Measurements from ENCODE around the gene SLC39A1. TPM values are rescaled to one million over a fixed set of nuclear protein-coding genes. Genes with fewer than 3 reads are reported as not detected.

SLC39A1 gene
- total RNA-seq, 4 donors from 2014 or later: 19.9 to 80.0 (median 47.1) TPM

DNA sequence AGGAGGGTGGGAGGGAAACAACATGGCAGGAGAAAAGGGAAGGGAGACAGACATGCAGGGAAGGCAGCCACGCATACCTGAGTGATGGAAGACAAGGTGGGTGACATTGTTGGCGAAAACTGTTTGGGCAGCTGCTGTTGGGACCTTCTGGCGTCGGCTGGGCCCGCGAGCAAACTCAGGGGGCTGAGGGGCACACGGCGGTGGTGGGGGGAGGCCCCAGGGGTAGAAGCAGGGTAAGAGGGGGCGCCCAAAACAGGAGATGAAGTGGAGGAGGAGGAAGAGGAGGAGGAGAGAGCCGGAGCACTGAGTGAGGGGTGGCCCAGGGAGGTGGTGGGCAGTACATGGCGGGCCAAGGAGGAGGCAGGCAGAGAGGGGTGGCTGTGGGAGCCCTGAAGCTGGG, 12.2 kb downstream of the SLC39A1 start:
- intact Hi-C loops (cut with DNase I; ENCODE audit: low total_unique reads): no loop called here
- Histone ChIP-seq H3K9me3 (no peaks in the 10 kb centered on the region), H3K27ac (no peak overlapping the region), H3K4me3 (no peak overlapping the region), H3K27me3 (no peaks in the 10 kb centered on the region), H3K36me3 (peaks cover 0 to 49% (median 22%) of the 10 kb centered on the region in 4 donors), H3K4me1 (peaks cover 0 to 12% (median 10%) of the 10 kb centered on the region in 4 donors)
- in situ Hi-C loops (cut with MboI; ENCODE audit: low pct_ligation_motif_present in 1 of 4, low pct_unique_long_range_greater_than_20kb in 1 of 4, low sequenced_read_pairs in 3 of 4): loop anchor here in 1 of 4 donors (25.0 kb wide), 1 partner anchor 289 kb away; the partner anchor contains the start of genes ILF2 and SNAPIN
- no peak for TF ChIP-seq EP300 (IDR thresholded peaks at IDR 0.05; ENCODE audit: low read depth)
- no peak for TF ChIP-seq POLR2AphosphoS5 (IDR thresholded peaks at IDR 0.05)
- TF ChIP-seq, protein P1, sequence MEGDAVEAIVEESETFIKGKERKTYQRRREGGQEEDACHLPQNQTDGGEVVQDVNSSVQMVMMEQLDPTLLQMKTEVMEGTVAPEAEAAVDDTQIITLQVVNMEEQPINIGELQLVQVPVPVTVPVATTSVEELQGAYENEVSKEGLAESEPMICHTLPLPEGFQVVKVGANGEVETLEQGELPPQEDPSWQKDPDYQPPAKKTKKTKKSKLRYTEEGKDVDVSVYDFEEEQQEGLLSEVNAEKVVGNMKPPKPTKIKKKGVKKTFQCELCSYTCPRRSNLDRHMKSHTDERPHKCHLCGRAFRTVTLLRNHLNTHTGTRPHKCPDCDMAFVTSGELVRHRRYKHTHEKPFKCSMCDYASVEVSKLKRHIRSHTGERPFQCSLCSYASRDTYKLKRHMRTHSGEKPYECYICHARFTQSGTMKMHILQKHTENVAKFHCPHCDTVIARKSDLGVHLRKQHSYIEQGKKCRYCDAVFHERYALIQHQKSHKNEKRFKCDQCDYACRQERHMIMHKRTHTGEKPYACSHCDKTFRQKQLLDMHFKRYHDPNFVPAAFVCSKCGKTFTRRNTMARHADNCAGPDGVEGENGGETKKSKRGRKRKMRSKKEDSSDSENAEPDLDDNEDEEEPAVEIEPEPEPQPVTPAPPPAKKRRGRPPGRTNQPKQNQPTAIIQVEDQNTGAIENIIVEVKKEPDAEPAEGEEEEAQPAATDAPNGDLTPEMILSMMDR (IDR thresholded peaks at IDR 0.05): no peak
- no peak for TF ChIP-seq POLR2A (IDR thresholded peaks at IDR 0.05)
- WGBS, 2 donors (ENCODE audit: low coverage in 1 of 2): 91 to 94% methylated on average over 10 to 11 of the region's 11 CpGs
- no peak for DNase-seq

DNA sequence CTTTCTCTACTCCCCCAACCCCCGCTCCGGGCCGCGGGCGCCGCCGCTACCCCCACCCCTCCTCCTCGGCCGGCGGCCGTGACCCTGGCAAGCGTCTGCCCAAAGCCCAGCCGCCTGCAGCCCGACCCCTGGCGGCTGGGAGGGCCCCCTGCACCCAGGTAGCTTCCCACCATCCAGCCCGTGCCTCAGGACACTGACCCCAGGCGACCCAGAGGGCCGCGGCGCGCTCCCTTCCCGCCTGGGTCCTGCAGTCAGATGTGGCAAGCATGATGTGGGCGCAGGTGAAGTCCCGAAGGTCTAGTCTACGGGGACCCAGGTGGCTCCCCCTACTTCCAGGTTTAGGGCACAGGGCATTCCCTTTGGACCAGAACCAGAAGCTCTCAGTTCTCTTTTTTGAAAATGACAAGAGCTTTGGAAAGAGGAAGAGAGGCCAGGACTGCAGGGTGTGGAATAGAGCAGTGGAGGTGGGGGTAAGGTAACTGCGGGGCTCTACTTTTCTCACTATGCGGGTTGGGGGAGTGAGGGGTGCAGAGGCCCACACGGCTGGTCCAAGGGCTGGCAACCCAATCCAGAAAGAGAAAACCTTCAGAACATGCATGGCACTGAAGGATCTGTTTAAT, 16.6 kb downstream of the SLC39A1 start, which contains the start of gene DENND4B:
Gene DENND4B, minus strand, starts transcription at position 97 of the 620 bp plus-strand sequence. CDS start 2,344 bp downstream, outside the sequence.
- 33 to 56% methylated on average over 3 to 4 of the region's 28 CpGs for WGBS, 2 donors (ENCODE audit: low coverage in 1 of 2)

DNA sequence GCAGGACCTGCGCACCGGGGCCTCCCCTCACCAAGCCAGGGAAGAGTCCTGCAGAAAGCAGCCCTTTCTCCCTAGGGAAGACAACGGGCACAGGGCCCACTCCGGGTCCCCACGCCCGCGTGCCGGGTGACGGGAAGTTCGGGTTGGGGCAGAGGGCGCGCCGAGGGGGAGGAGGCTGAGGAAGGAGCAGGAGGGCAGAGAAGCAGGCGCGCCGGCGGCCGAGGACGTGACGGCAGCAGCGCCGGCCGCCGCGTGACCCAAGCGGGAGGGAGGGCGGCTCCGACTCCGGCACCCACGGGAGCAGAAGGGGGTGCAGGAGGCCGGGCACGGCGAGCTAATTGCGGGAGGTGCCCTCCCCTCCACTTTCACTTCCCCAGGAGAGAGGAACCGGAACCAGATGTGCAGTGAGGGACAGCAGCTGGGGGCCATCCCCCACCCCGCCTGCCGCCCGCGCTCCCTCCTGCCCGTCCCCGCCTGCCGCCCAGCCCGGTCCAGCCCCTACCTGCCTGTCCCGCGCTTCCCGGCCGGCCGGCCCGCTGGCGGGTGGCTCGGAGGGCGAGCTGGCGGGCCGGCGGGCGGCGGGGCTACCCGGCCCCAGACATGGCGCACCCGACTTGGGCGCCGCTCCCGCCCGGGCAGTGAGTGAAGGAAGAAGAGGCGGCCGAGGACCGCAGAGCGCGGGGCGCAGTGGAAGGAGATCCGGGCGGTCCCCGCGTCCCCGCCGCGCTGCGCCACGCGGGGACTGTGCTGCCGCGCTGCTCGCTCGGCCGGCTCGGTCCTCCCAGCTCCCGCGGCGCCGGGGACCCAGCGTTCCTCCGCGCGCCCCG, 17.3 kb downstream of the SLC39A1 start:
- WGBS, 2 donors (ENCODE audit: low coverage in 1 of 2): 1% methylated on average over 24 of the region's 95 CpGs; no CpG with 5 or more reads in 1 of the 2 donors
- in situ Hi-C loops (cut with MboI; ENCODE audit: low pct_ligation_motif_present in 1 of 4, low pct_unique_long_range_greater_than_20kb in 1 of 4, low sequenced_read_pairs in 3 of 4): loop anchor here in 2 of 4 donors (25.0 kb wide), 1 partner anchor 134 kb away; no protein-coding TSS in a partner anchor
- Histone ChIP-seq H3K36me3 (peaks cover 0 to 31% (median 14%) of the 10 kb centered on the region in 4 donors), H3K4me3 (peak overlapping the region; percentile 79 to 97 (median 92)), H3K9me3 (no peaks in the 10 kb centered on the region), H3K4me1 (peaks cover 0 to 15% (median 11%) of the 10 kb centered on the region in 4 donors), H3K27ac (peak overlapping the region; percentile 97 to 99 (median 99)), H3K27me3 (no peaks in the 10 kb centered on the region)
- intact Hi-C loops (cut with DNase I; ENCODE audit: low total_unique reads): no loop called here
- DNase-seq: peak; percentile 90
- TF ChIP-seq POLR2AphosphoS5 (IDR thresholded peaks at IDR 0.05) (peak; percentile 80 to 87 (median 83)), POLR2A (IDR thresholded peaks at IDR 0.05) (peak; percentile 66), EP300 (IDR thresholded peaks at IDR 0.05; ENCODE audit: low read depth) (peak; percentile 55)
- TF ChIP-seq, protein P1 (IDR thresholded peaks at IDR 0.05): no peak

More for the DNA sequence above, 16.6 kb downstream of the SLC39A1 start, which contains the start of gene DENND4B:
- no peaks in the 10 kb centered on the region for H3K9me3 ChIP-seq
- intact Hi-C loops (cut with DNase I; ENCODE audit: low total_unique reads) (no loop called here), in situ Hi-C loops (cut with MboI; ENCODE audit: low pct_ligation_motif_present in 1 of 4, low pct_unique_long_range_greater_than_20kb in 1 of 4, low sequenced_read_pairs in 3 of 4) (loop anchor here in 2 of 4 donors (25.0 kb wide), 1 partner anchor 134 kb away; no protein-coding TSS in a partner anchor)
- H3K27me3 ChIP-seq: no peaks in the 10 kb centered on the region
- H3K27ac ChIP-seq: peak within 1 kb of the TSS; percentile 97 to 99 (median 99)
- H3K4me3 ChIP-seq: peak within 1 kb of the TSS; percentile 79 to 97 (median 92)
- peak; percentile 86 for DNase-seq
- H3K36me3 ChIP-seq: peaks cover 0 to 38% (median 17%) of the 10 kb centered on the region in 4 donors
- TF ChIP-seq, protein P1 (IDR thresholded peaks at IDR 0.05): peak; percentile 90 to 98 (median 95)
- TF ChIP-seq EP300 (IDR thresholded peaks at IDR 0.05; ENCODE audit: low read depth): no peak
- TF ChIP-seq POLR2AphosphoS5 (IDR thresholded peaks at IDR 0.05): peak; percentile 23 to 74 (median 51)
- no peak for TF ChIP-seq POLR2A (IDR thresholded peaks at IDR 0.05)
- H3K4me1 ChIP-seq: peaks cover 0 to 15% (median 11%) of the 10 kb centered on the region in 4 donors

All from transverse colon (tissue), 4 donors.